Lower leg skin (tissue), 4 donors: Measurements from ENCODE around the gene TUBA4B. TPM values are rescaled to one million over a fixed set of nuclear protein-coding genes. Genes with fewer than 3 reads are reported as not detected.

Experiments used
- DNase-seq, 2 donors: peaks; one replicate each; pipeline ENCODE4 v3.0.0-alpha.2; 2019; ENCODE audit warnings: low spot score in 2 of 2
- H3K4me3 ChIP-seq: fragments of 200-600 bp; sonication (generic); 2 replicates; pipeline ENCODE4 v1.5.1; 2017; ENCODE audit warnings: mild to moderate bottlenecking, low read depth; ENCODE audit not compliant: poor library complexity, severe bottlenecking
- POLR2A ChIP-seq, 2 donors: fragments of 450-650 bp; IDR thresholded peaks; one replicate each; pipeline ENCODE4 v1.6.1; 2016 to 2017; ENCODE audit warnings: antibody characterized with exemption in 2 of 2, mild to moderate bottlenecking in 1 of 2, moderate library complexity in 1 of 2
- WGBS, 2 donors: methylation state at CpG; one replicate each; pipeline ENCODE4 v1.1.5; 2018; 5-methylcytosine and 5-hydroxymethylcytosine counted together
- intact Hi-C: fragments of 100-400 bp; cut with DNase I; formaldehyde crosslinking; loops from one replicate; pipeline ENCODE4 v1.15.0; 2023; ENCODE audit warnings: low total_unique reads
- total RNA-seq, 4 donors: library from RNA; depleted of rRNA; stranded (reverse); fragments of >200 nt; gene quantifications; one replicate each; pipeline ENCODE4 v1.1.0, GENCODE V29; 2016
- TF ChIP-seq, protein P1 (sequence below), 3 donors: fragments of 450-650 bp; IDR thresholded peaks; one replicate each; pipeline ENCODE4 v1.5.1; 2016; ENCODE audit warnings: antibody characterized with exemption in 3 of 3, mild to moderate bottlenecking in 3 of 3, moderate library complexity in 2 of 3

TUBA4B gene
- total RNA-seq, 4 donors from 2014 or later, result not detected

DNA sequence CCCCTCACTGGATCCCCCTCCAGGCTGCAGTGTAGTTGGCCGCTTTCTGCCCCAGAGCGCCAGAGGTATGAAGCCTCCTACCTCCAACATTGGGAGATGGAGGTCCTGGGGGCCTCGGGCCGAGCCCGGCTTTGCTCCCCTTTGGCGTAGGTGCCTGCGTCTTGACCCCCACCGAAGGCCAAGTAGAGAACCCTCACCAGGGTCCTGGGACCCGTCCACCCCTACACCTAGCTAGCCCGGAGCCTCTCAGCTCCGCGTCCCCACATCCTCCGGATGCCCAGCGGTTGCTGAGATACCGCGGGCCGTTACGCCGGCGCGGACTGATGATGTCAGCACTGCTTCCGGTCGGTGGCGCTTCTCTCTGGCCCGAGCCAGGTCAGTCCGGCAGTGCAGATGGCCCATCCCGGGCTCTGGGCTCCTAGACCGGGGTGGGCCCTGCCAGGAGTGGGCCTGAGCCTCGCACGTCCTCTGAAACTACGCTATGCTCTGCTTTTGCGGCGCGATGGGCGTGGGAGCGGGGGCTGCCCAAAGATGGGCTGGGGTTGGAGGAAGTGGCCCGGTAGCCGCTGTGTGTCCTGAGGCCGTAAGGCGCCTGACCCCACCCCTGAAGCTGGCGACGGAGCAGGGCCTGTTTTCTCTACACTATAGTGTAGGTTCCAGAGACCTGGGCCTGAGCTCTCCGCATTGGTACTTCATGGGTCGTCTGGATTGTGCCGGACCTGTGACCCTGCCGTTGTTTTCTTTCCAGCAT, 7.7 kb upstream of the TUBA4B start, which contains the start of the genes GLB1L and STK16:
GLB1L (minus strand) TSS at position 297 of the 751 bp plus-strand sequence. CDS start 1,871 bp downstream, outside the sequence.
STK16 (plus strand) TSS at position 332 of the 751 bp plus-strand sequence. CDS start 521 bp downstream, outside the sequence.
- TF ChIP-seq, protein P1, sequence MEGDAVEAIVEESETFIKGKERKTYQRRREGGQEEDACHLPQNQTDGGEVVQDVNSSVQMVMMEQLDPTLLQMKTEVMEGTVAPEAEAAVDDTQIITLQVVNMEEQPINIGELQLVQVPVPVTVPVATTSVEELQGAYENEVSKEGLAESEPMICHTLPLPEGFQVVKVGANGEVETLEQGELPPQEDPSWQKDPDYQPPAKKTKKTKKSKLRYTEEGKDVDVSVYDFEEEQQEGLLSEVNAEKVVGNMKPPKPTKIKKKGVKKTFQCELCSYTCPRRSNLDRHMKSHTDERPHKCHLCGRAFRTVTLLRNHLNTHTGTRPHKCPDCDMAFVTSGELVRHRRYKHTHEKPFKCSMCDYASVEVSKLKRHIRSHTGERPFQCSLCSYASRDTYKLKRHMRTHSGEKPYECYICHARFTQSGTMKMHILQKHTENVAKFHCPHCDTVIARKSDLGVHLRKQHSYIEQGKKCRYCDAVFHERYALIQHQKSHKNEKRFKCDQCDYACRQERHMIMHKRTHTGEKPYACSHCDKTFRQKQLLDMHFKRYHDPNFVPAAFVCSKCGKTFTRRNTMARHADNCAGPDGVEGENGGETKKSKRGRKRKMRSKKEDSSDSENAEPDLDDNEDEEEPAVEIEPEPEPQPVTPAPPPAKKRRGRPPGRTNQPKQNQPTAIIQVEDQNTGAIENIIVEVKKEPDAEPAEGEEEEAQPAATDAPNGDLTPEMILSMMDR (IDR thresholded peaks at IDR 0.05), result no peak
- peak in 1 of 2 donors; percentile 34 for TF ChIP-seq POLR2A (IDR thresholded peaks at IDR 0.05)
- intact Hi-C loops, result no loop called here
- DNase-seq, result peak; percentile 92 to 99
- 0 to 1% methylated on average over 16 to 39 of the region's 46 CpGs for WGBS, 2 donors
- peak within 1 kb of the TSS; percentile 79 for H3K4me3 ChIP-seq

DNA sequence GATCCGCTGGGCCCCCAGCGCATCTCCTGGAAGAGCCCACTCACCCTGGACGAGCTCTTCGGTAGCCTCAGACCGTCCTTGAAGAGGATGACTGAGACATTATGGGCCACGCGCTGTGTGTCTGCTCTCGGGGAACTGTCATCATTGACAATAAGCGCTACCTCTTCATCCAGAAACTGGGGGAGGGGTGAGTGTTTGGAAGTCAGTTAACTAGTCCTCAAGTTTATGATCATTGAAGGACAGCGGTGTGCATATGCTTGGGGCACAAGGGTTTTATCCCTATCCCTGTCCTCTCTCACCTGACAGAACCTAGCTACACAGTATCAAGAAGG, 7.2 kb upstream of the TUBA4B start:
- WGBS, 2 donors, result 10 to 20% methylated on average over 10 of the region's 10 CpGs
- intact Hi-C loops, result no loop called here

GRCh38 chr2:219246559-219246958, 6.5 kb upstream of the TUBA4B start:
- 94 to 95% methylated on average over 10 of the region's 10 CpGs for WGBS, 2 donors
- no peak overlapping the region for H3K4me3 ChIP-seq
- no peak for TF ChIP-seq POLR2A (IDR thresholded peaks at IDR 0.05)
- DNase-seq, result no peak
- intact Hi-C loops, result no loop called here

More for the DNA sequence above, 7.2 kb upstream of the TUBA4B start:
- no peak for DNase-seq
- H3K4me3 ChIP-seq, result peak overlapping the region; percentile 79
- no peak for TF ChIP-seq POLR2A (IDR thresholded peaks at IDR 0.05)
- TF ChIP-seq, protein P1 (IDR thresholded peaks at IDR 0.05), result no peak

DNA sequence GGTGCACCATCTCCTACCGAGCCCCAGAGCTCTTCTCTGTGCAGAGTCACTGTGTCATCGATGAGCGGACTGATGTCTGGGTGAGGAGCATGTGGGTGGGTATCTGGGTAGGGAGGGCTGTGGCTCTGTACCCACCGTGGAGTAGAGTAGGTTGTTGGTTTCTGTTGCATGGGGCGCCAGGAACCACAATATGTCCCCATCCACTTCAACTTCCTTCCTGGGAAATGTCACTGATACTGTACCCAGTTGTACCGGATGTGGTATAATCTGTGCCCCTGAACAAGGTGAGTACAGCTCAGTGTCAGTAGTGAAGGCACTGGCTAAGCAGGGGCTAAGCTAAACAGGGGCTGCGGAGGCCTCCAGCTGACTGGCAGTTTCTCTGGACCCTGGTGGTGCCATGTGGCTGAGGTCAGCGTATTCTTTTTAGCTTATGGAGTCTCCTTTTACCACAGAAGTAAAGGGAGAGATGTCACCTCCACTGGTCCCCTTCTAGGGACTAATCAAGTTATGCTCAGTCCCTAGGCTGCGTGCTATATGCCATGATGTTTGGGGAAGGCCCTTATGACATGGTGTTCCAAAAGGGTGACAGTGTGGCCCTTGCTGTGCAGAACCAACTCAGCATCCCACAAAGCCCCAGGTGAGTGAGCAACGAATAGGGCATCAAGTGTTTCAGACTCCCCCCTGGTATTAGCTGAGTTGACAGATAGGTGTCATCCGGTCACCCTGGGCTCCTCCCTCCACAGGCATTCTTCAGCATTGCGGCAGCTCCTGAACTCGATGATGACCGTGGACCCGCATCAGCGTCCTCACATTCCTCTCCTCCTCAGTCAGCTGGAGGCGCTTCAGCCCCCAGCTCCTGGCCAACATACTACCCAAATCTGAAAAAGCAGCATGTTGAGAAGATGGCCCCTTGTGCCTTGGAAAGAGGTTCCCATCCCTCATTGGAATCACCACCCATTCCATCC, 5.1 kb upstream of the TUBA4B start:
- H3K4me3 ChIP-seq, result no peak overlapping the region
- intact Hi-C loops, result no loop called here
- WGBS, 2 donors, result 78 to 88% methylated on average over 17 of the region's 17 CpGs
- no peak for TF ChIP-seq POLR2A (IDR thresholded peaks at IDR 0.05)
- TF ChIP-seq, protein P1 (IDR thresholded peaks at IDR 0.05), result no peak
- no peak for DNase-seq

- DNase-seq, result no peak
- intact Hi-C loops, result no loop called here
- WGBS, 2 donors, result 32 to 54% methylated on average over 2 of the region's 2 CpGs
- TF ChIP-seq, protein P1 (IDR thresholded peaks at IDR 0.05), result no peak
- TF ChIP-seq POLR2A (IDR thresholded peaks at IDR 0.05), result no peak
- no peak overlapping the region for H3K4me3 ChIP-seq
These were observed 4.2 kb upstream of the TUBA4B start for GRCh38 chr2:219248845-219249202.
